Tibial nerve (tissue), 4 donors: ENCODE results near the gene DLD. TPM values are rescaled to one million over a fixed set of nuclear protein-coding genes. Genes with fewer than 3 reads are reported as not detected.
A peak's percentile ranks its signal among the peaks of the same experiment; 100 is the strongest.

Experiments used
- DNase-seq, 2 donors: peaks; one replicate each; pipeline ENCODE4 v3.0.0-alpha.2; 2019; ENCODE audit warnings: low spot score in 2 of 2
- H3K27ac ChIP-seq, 4 donors: fragments of 200-600 bp; sonication (generic) in 3 of 4; one replicate each; pipeline ENCODE4 v1.5.1; 2017 to 2019; ENCODE audit warnings: mild to moderate bottlenecking in 1 of 4
- H3K27me3 ChIP-seq, 2 donors: fragments of 200-600 bp; sonication (generic) in 1 of 2; one replicate each; pipeline versions ENCODE4 v1.5.1 to v1.6.0; 2017 to 2019
- H3K36me3 ChIP-seq, 3 donors: fragments of 200-600 bp; sonication (generic); one replicate each; pipeline ENCODE4 v1.5.1; 2018 to 2019
- H3K4me1 ChIP-seq, 4 donors: fragments of 200-600 bp; sonication (generic) in 3 of 4; one replicate each; pipeline ENCODE4 v1.5.1; 2017 to 2019
- H3K4me3 ChIP-seq, 4 donors: fragments of 200-600 bp; sonication (generic) in 3 of 4; one replicate each; pipeline ENCODE4 v1.5.1; 2017 to 2019; ENCODE audit warnings: mild to moderate bottlenecking in 1 of 4, moderate library complexity in 1 of 4
- H3K9me3 ChIP-seq, 4 donors: fragments of 200-600 bp; sonication (generic) in 3 of 4; one replicate each; pipeline ENCODE4 v1.5.1; 2017 to 2019
- CTCF ChIP-seq, 5 experiments: fragments of 200-600 bp in 3 of 5; fragments of 450-650 bp in 2 of 5; sonication (generic) in 3 of 5; IDR thresholded peaks; one replicate each; pipeline ENCODE4 v1.5.1; 2016 to 2019; ENCODE audit warnings: antibody characterized with exemption in 5 of 5, mild to moderate bottlenecking in 3 of 5, moderate library complexity in 2 of 5
- EP300 ChIP-seq, 2 donors: sonication (generic); formaldehyde crosslinking; IDR thresholded peaks; one replicate each; pipeline ENCODE4 v1.6.1; 2017; ENCODE audit warnings: antibody characterized with exemption in 2 of 2, mild to moderate bottlenecking in 1 of 2
- POLR2A ChIP-seq, 2 donors: fragments of 450-650 bp; IDR thresholded peaks; one replicate each; pipeline ENCODE4 v1.6.1; 2017; ENCODE audit warnings: antibody characterized with exemption in 2 of 2, mild to moderate bottlenecking in 2 of 2, moderate library complexity in 2 of 2
- WGBS, 2 donors: methylation state at CpG; one replicate each; pipeline ENCODE4 v1.1.5; 2018; 5-methylcytosine and 5-hydroxymethylcytosine counted together
- total RNA-seq, 4 donors: library from RNA; depleted of rRNA; stranded (reverse); fragments of >200 nt; gene quantifications; one replicate each; pipeline ENCODE4 v1.1.0, GENCODE V29; 2016

DLD gene
- total RNA-seq, 4 donors from 2014 or later, result 43.5 to 67.3 (median 59.9) TPM

GRCh38 chr7:107865956-107866775 lies 24.8 kb upstream of the DLD start:
- H3K27me3 ChIP-seq, result no peaks in the 10 kb centered on the region
- no peak for TF ChIP-seq POLR2A (IDR thresholded peaks at IDR 0.05)
- TF ChIP-seq CTCF (IDR thresholded peaks at IDR 0.05), result no peak
- TF ChIP-seq EP300 (IDR thresholded peaks at IDR 0.05), result no peak
- H3K27ac ChIP-seq, result no peak overlapping the region
- no peaks in the 10 kb centered on the region for H3K36me3 ChIP-seq
- H3K4me1 ChIP-seq, result no peaks in the 10 kb centered on the region
- DNase-seq, result no peak
- H3K4me3 ChIP-seq, result no peak overlapping the region
- WGBS, 2 donors, result 95 to 96% methylated on average over 1 of the region's 1 CpG
- H3K9me3 ChIP-seq, result no peaks in the 10 kb centered on the region

GRCh38 chr7:107867858-107868466 lies 23.0 kb upstream of the DLD start:
- DNase-seq, result no peak
- Histone ChIP-seq H3K27me3 (no peaks in the 10 kb centered on the region), H3K27ac (no peak overlapping the region), H3K4me3 (no peak overlapping the region), H3K4me1 (no peaks in the 10 kb centered on the region), H3K36me3 (no peaks in the 10 kb centered on the region), H3K9me3 (no peaks in the 10 kb centered on the region)
- TF ChIP-seq EP300 (IDR thresholded peaks at IDR 0.05) (no peak), POLR2A (IDR thresholded peaks at IDR 0.05) (no peak), CTCF (IDR thresholded peaks at IDR 0.05) (no peak)
- WGBS, 2 donors, result 64 to 67% methylated on average over 3 of the region's 3 CpGs

GRCh38 chr7:107870427-107871000 lies 20.5 kb upstream of the DLD start:
- H3K27ac ChIP-seq, result no peak overlapping the region
- 64 to 66% methylated on average over 5 of the region's 5 CpGs for WGBS, 2 donors
- no peaks in the 10 kb centered on the region for H3K9me3 ChIP-seq
- no peaks in the 10 kb centered on the region for H3K4me1 ChIP-seq
- TF ChIP-seq CTCF (IDR thresholded peaks at IDR 0.05) (no peak), POLR2A (IDR thresholded peaks at IDR 0.05) (no peak), EP300 (IDR thresholded peaks at IDR 0.05) (no peak)
- H3K27me3 ChIP-seq, result no peaks in the 10 kb centered on the region
- no peak overlapping the region for H3K4me3 ChIP-seq
- DNase-seq, result no peak
- H3K36me3 ChIP-seq, result no peaks in the 10 kb centered on the region

GRCh38 chr7:107874111-107874510 lies 16.9 kb upstream of the DLD start:
- peaks cover 0 to 2% (median 0%) of the 10 kb centered on the region in 4 donors for H3K4me1 ChIP-seq
- TF ChIP-seq POLR2A (IDR thresholded peaks at IDR 0.05) (no peak), CTCF (IDR thresholded peaks at IDR 0.05) (no peak), EP300 (IDR thresholded peaks at IDR 0.05) (no peak)
- H3K36me3 ChIP-seq, result no peaks in the 10 kb centered on the region
- no peaks in the 10 kb centered on the region for H3K9me3 ChIP-seq
- 66 to 75% methylated on average over 2 of the region's 2 CpGs for WGBS, 2 donors
- H3K4me3 ChIP-seq, result no peak overlapping the region
- no peak for DNase-seq
- peak overlapping the region in 2 of 4 donors; percentile 19 to 34 for H3K27ac ChIP-seq
- H3K27me3 ChIP-seq, result no peaks in the 10 kb centered on the region
